ENCODE results near the gene KIF26B.

GRCh38 chr1:245436407-245436806, 281.6 kb downstream of the KIF26B start:
- no peak for TF ChIP-seq OSR1 (CRISPR knock-in tag; IDR thresholded peaks at IDR 0.05)
- TF ChIP-seq CREB5 (CRISPR knock-in tag; IDR thresholded peaks at IDR 0.05; ENCODE audit: low read depth) = no peak
- TF ChIP-seq SNAI2 (CRISPR knock-in tag; IDR thresholded peaks at IDR 0.05) = no peak
- no peak for TF ChIP-seq PATZ1 (CRISPR knock-in tag; IDR thresholded peaks at IDR 0.05; ENCODE audit: borderline replicate concordance)
- TF ChIP-seq ARNTL (CRISPR knock-in tag; IDR thresholded peaks at IDR 0.05; ENCODE audit: borderline replicate concordance, low read depth) = no peak
- no peak for TF ChIP-seq CSDC2 (CRISPR knock-in tag; IDR thresholded peaks at IDR 0.05)

All from SK-N-SH treated with all-trans-retinoic acid at 6 μM for 48 hours (cell line).